A673 (cell line): ENCODE measurements around the gene ERP27.

Experiments
- CTCF ChIP-seq: fragments of 300-800, 200-600 bp; sonication (generic); conservative IDR thresholded peaks from 2 replicates; pipeline ENCODE4 v1.5.1; 2017; ENCODE audit warnings: low read depth, mild to moderate bottlenecking, antibody characterized with exemption, low read length, moderate library complexity, mixed read lengths
- EZH2 ChIP-seq: fragments of 200-600 bp; sonication (generic); IDR thresholded peaks from 2 replicates; pipeline ENCODE4 v1.6.1; 2017; ENCODE audit warnings: borderline replicate concordance, low read depth, mild to moderate bottlenecking, mixed read lengths, antibody characterized with exemption, low read length; ENCODE audit not compliant: poor library complexity, severe bottlenecking

DNA sequence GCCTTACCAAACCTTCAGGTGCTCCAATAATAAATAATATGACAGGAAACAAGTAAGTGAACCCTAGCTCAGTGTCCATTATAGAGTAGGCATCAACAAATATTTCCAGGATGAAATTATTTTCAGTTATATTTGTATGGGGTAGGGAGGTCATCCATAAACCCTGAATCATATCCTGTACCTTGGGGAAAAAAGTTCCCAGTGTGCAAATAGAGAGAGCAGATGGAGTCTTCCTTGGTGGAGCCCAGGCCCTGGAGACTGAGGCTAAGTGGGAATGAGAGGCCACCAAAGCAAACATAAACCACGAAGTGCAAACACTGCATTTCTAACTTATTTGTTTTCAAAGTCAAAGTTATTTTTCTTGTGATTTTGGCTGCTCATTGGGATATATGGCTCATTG, 8.5 kb upstream of the ERP27 start:
- TF ChIP-seq CTCF (no peak), EZH2 (no peak)
